ENCODE data around the gene GALNTL6.

DNA sequence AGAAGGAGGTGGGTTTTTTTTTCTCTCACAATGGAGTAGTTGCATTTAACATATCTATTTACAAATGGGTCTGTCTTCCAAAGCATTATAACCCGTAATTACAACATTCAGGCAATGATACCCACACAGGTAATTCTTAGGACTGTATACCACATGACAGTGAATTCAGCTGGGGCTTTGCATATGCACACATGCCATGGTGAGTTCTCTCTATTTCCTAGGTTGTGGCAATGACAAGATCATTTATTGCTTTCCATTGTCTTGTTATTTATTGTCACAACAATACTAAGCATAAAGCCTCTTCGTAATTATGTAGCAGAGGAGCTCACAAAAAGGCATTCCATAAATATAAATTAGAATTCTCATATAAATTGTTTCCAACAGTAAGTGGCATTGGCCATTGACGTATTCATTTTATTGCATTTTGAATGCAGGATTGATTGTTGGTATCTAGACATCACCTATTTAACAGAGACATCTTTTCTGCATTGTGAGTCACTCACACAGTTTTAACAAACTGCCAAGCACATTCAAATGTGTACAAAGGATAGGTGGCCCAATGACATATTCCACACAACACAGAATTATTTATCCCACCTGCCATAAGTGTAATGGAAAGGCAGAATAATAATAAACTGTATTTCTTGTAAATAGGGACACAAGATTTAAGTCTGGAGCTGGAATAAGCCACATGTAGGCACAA, 964.7 kb downstream of the GALNTL6 start:
- no peak for TF ChIP-seq POLR2A (IDR thresholded peaks at IDR 0.05; ENCODE audit: low read depth, low read length)
- no peak for TF ChIP-seq TAF1 (IDR thresholded peaks at IDR 0.05; ENCODE audit: low read depth, low read length)
- no peak for TF ChIP-seq POLR2AphosphoS5 (IDR thresholded peaks at IDR 0.05; ENCODE audit: low read depth, low read length)
- no peak for TF ChIP-seq SPI1 (IDR thresholded peaks at IDR 0.05; ENCODE audit: low read depth, low read length)
- no peak for TF ChIP-seq PAX5 (IDR thresholded peaks at IDR 0.05; ENCODE audit: insufficient read depth, low read length, severe bottlenecking)
